Liver (tissue), 9 donors: ENCODE results near the gene MOB3B. TPM values are rescaled to one million over a fixed set of nuclear protein-coding genes. Genes with fewer than 3 reads are reported as not detected.
"Not testable (repeated sequence)": the region's sequence is repeated elsewhere in the genome, so short reads cannot be mapped to it uniquely, and the experiment has no call there.

Source experiments
- DNase-seq: peaks from one replicate; pipeline ENCODE4 v3.0.0-alpha.2; 2017; ENCODE audit warnings: low spot score
- H3K27ac ChIP-seq, 2 donors: one replicate each; pipeline ENCODE4 v1.7.0; 2013; ENCODE audit warnings: inconsistent platforms in 2 of 2, low read length in 2 of 2, control low read depth in 1 of 2, low read depth in 1 of 2, mild to moderate bottlenecking in 1 of 2
- H3K27me3 ChIP-seq, 4 donors: one replicate each; pipeline versions ENCODE4 v1.6.1 to v1.7.0; 2013; ENCODE audit warnings: low read length in 3 of 4, inconsistent platforms in 1 of 4, mild to moderate bottlenecking in 1 of 4, moderate library complexity in 1 of 4; ENCODE audit not compliant: control insufficient read depth in 4 of 4, insufficient read depth in 4 of 4
- H3K36me3 ChIP-seq, 4 donors: one replicate each; pipeline versions ENCODE4 v1.6.1 to v1.7.0; 2013; ENCODE audit warnings: low read length in 3 of 4, mild to moderate bottlenecking in 3 of 4, low read depth in 1 of 4, moderate library complexity in 1 of 4; ENCODE audit not compliant: control insufficient read depth in 4 of 4, insufficient read depth in 3 of 4
- H3K4me1 ChIP-seq, 4 donors: one replicate each; pipeline versions ENCODE4 v1.6.1 to v1.7.0; 2013; ENCODE audit warnings: low read length in 3 of 4, mild to moderate bottlenecking in 3 of 4, moderate library complexity in 1 of 4; ENCODE audit not compliant: control insufficient read depth in 4 of 4, insufficient read depth in 4 of 4
- H3K4me3 ChIP-seq, 3 donors: one replicate each; pipeline versions ENCODE4 v1.6.1 to v1.7.0; 2013; ENCODE audit warnings: low read length in 3 of 3, control low read depth in 1 of 3, low read depth in 1 of 3, mild to moderate bottlenecking in 1 of 3
- H3K9ac ChIP-seq, 2 donors: one replicate each; pipeline ENCODE4 v1.7.0; 2013; ENCODE audit warnings: low read length in 2 of 2, mild to moderate bottlenecking in 2 of 2, moderate library complexity in 2 of 2, control low read depth in 1 of 2, low read depth in 1 of 2
- H3K9me3 ChIP-seq, 4 donors: one replicate each; pipeline versions ENCODE4 v1.6.1 to v1.7.0; 2013; ENCODE audit warnings: low read length in 3 of 4; ENCODE audit not compliant: control insufficient read depth in 4 of 4
- CTCF ChIP-seq: fragments of 150-350 bp; IDR thresholded peaks from 2 replicates; pipeline ENCODE4 v1.5.1; 2017; ENCODE audit warnings: improper control_type of control experiment, low read depth, low read length; ENCODE audit not compliant: missing input control
- EGR1 ChIP-seq, 2 donors: IDR thresholded peaks; 2 replicates each; pipeline ENCODE4 v1.6.1; 2016 to 2018; ENCODE audit warnings: antibody characterized with exemption in 2 of 2, low read depth in 2 of 2
- FOXA1 ChIP-seq: IDR thresholded peaks from 2 replicates; pipeline ENCODE4 v1.6.1; 2016; ENCODE audit warnings: antibody characterized with exemption
- FOXA2 ChIP-seq: IDR thresholded peaks from 2 replicates; pipeline ENCODE4 v1.6.1; 2016; ENCODE audit warnings: antibody characterized with exemption
- GABPA ChIP-seq, 2 donors: IDR thresholded peaks in 1 of 2; conservative IDR thresholded peaks in 1 of 2; 2 replicates each; pipeline ENCODE4 v1.6.1; 2016; ENCODE audit warnings: antibody characterized with exemption in 2 of 2, mild to moderate bottlenecking in 1 of 2, moderate library complexity in 1 of 2
- HNF4A ChIP-seq, 2 donors: conservative IDR thresholded peaks; 2 replicates each; pipeline ENCODE4 v1.6.1; 2016; ENCODE audit warnings: antibody characterized with exemption in 2 of 2, mild to moderate bottlenecking in 2 of 2
- HNF4G ChIP-seq: IDR thresholded peaks from 2 replicates; pipeline ENCODE4 v1.6.1; 2016; ENCODE audit warnings: antibody characterized with exemption
- JUND ChIP-seq, 2 donors: IDR thresholded peaks; 2 replicates each; pipeline ENCODE4 v1.6.1; 2016; ENCODE audit warnings: antibody characterized with exemption in 2 of 2
- MAX ChIP-seq: IDR thresholded peaks from 2 replicates; pipeline ENCODE4 v1.6.1; 2016; ENCODE audit warnings: antibody characterized with exemption
- NR2F2 ChIP-seq: IDR thresholded peaks from 2 replicates; pipeline ENCODE4 v1.6.1; 2016; ENCODE audit warnings: antibody characterized with exemption
- RAD21 ChIP-seq, 2 donors: IDR thresholded peaks; 2 replicates each; pipeline ENCODE4 v1.6.1; 2016; ENCODE audit warnings: antibody characterized with exemption in 2 of 2, mild to moderate bottlenecking in 2 of 2
- REST ChIP-seq: IDR thresholded peaks from 2 replicates; pipeline ENCODE4 v1.6.1; 2016; ENCODE audit warnings: antibody characterized with exemption, mild to moderate bottlenecking
- RXRA ChIP-seq, 2 donors: IDR thresholded peaks; 2 replicates each; pipeline ENCODE4 v1.6.1; 2017 to 2018; ENCODE audit warnings: antibody characterized with exemption in 2 of 2, mild to moderate bottlenecking in 1 of 2
- SP1 ChIP-seq: IDR thresholded peaks from 2 replicates; pipeline ENCODE4 v1.6.1; 2018; ENCODE audit warnings: antibody characterized with exemption, mild to moderate bottlenecking
- TAF1 ChIP-seq: conservative IDR thresholded peaks from 2 replicates; pipeline ENCODE4 v1.6.1; 2016; ENCODE audit warnings: antibody characterized with exemption, mild to moderate bottlenecking
- WGBS: extraction: QIAGEN DNeasy Blood & Tissue Kit; methylation state at CpG from one replicate; pipeline ENCODE4 v1.1.7; 2013; 5-methylcytosine and 5-hydroxymethylcytosine counted together
- polyA plus RNA-seq, 2 donors: library from polyadenylated mRNA; stranded (reverse) in 1 of 2; unstranded in 1 of 2; fragments of 200-250 nt in 1 of 2; fragments of >200 nt in 1 of 2; fragmentation: Nextera tagmentation in 1 of 2; extraction: Ambion mirVana in 1 of 2; gene quantifications; one replicate each; pipeline versions ENCODE4 v1.2.1 to v1.2.3, GENCODE V29; 2013 to 2015
- total RNA-seq, 2 donors: library from RNA; depleted of rRNA; stranded (reverse); fragments of >200 nt; gene quantifications; one replicate each; pipeline ENCODE4 v1.2.3, GENCODE V29; 2014
- TF ChIP-seq, protein P1 (sequence below): IDR thresholded peaks from 2 replicates; pipeline ENCODE4 v1.6.1; 2016; ENCODE audit warnings: antibody characterized with exemption
- donor health status: healthy.
- donor health status: healthy.
- donor health status: healthy.
- donor health status: healthy.
- donor health status: healthy.

MOB3B gene
- total and polyA plus RNA-seq, 4 donors = 0.36 to 1.1 (median 0.76) TPM

GRCh38 chr9:27467486-27467885, 62.1 kb downstream of the MOB3B start:
- 95% methylated on average over 4 of the region's 4 CpGs for WGBS
- no peaks in the 10 kb centered on the region for H3K4me1 ChIP-seq

DNA sequence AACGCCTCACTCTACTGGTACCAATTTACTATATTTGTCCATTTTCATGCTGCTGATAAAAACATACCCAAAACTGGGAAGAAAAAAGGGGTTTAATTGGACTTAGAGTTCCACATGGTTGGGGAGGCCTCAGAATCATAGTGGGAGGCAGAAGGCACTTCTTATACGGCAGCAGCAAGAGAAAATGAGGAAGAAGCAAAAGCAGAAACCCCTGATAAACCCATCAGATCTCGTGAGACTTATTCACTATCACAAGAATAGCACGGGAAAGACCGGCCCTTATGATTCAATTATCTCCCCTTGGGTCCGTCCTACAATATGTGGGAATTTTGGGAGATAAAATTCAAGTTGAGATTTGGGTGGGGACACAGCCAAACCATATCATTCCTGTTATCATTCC, 63.1 kb downstream of the MOB3B start:
- 87% methylated on average over 6 of the region's 6 CpGs for WGBS
- not testable (repeated sequence) for H3K4me1 ChIP-seq

More at GRCh38 chr9:27467486-27467885, 62.1 kb downstream of the MOB3B start:
- Histone ChIP-seq H3K27ac (no peak overlapping the region), H3K36me3 (no peaks in the 10 kb centered on the region), H3K9ac (no peak overlapping the region), H3K27me3 (no peaks in the 10 kb centered on the region), H3K4me3 (no peak overlapping the region), H3K9me3 (no peaks in the 10 kb centered on the region)
- TF ChIP-seq GABPA (IDR thresholded peaks at IDR 0.05 in 1 of 2, conservative IDR thresholded peaks at IDR 0.05 in 1 of 2) = no peak
- no peak for TF ChIP-seq HNF4A (conservative IDR thresholded peaks at IDR 0.05)
- TF ChIP-seq RXRA (IDR thresholded peaks at IDR 0.05) = no peak
- TF ChIP-seq FOXA2 = no peak
- TF ChIP-seq MAX = no peak
- TF ChIP-seq JUND (IDR thresholded peaks at IDR 0.05) = no peak
- no peak for TF ChIP-seq RAD21 (IDR thresholded peaks at IDR 0.05)
- no peak for TF ChIP-seq EGR1 (IDR thresholded peaks at IDR 0.05; ENCODE audit: low read depth in 2 of 2)
- no peak for TF ChIP-seq TAF1
- no peak for TF ChIP-seq CTCF
- TF ChIP-seq FOXA1 = no peak
- no peak for TF ChIP-seq NR2F2
- TF ChIP-seq, protein P1, sequence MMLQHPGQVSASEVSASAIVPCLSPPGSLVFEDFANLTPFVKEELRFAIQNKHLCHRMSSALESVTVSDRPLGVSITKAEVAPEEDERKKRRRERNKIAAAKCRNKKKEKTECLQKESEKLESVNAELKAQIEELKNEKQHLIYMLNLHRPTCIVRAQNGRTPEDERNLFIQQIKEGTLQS = no peak
- TF ChIP-seq SP1 = no peak
- TF ChIP-seq HNF4G = no peak
- TF ChIP-seq REST = no peak
- DNase-seq = no peak

More for the DNA sequence above, 63.1 kb downstream of the MOB3B start:
- DNase-seq, H3K27ac ChIP-seq, H3K9me3 ChIP-seq, H3K36me3 ChIP-seq, H3K27me3 ChIP-seq, H3K4me3 ChIP-seq, H3K9ac ChIP-seq: not testable (repeated sequence)
